Measurements from ENCODE around the gene OR2C3.

- TF ChIP-seq ZNF274 (IDR thresholded peaks at IDR 0.05; ENCODE audit: low read depth, low read length) (no peak), YY1 (IDR thresholded peaks at IDR 0.05; ENCODE audit: insufficient read depth, insufficient read length) (no peak), SUZ12 (IDR thresholded peaks at IDR 0.05; ENCODE audit: extremely low read depth, insufficient read depth, insufficient read length) (no peak)
Observed at GRCh38 chr1:247529771-247530355, 6.4 kb downstream of the OR2C3 start.
